Endothelial cell of umbilical vein (primary cell): ENCODE measurements around the gene XIRP1. TPM values are rescaled to one million over a fixed set of nuclear protein-coding genes. Genes with fewer than 3 reads are reported as not detected.
"Not testable (repeated sequence)": the region's sequence is repeated elsewhere in the genome, so short reads cannot be mapped to it uniquely, and the experiment has no call there.

Experiments used
- BruUV-seq: library from RNA; stranded (reverse); fragments of 400-500 nt; replicated peaks from 2 replicates; lab custom pipeline; 2021; lab: Mats Ljungman, UMichigan
- CTCF ChIA-PET: fragments of 300-600, 350-600 bp; sonication (Branson Sonifier 250); formaldehyde crosslinking; loops from one replicate; lab custom pipeline; 2021; ENCODE audit warnings: antibody characterized with exemption, inconsistent platforms; lab: Charles Lee
- POLR2A ChIA-PET: fragments of 300-600, 350-600 bp; sonication (Branson Sonifier 250); formaldehyde crosslinking; loops from one replicate; lab custom pipeline; 2021; ENCODE audit warnings: antibody characterized with exemption, inconsistent platforms; lab: Charles Lee
- DNase-seq: peaks from one replicate; pipeline ENCODE4 v3.0.0-alpha.2; 2011; ENCODE audit warnings: low read depth, low spot score
- FAIRE-seq: peaks from 2 replicates; lab custom pipeline; 2011; peaks lifted over from hg19 to GRCh38; lab: Jason Lieb, UNC
- H2AFZ ChIP-seq: 2 replicates; pipeline ENCODE4 v1.6.0; 2012; ENCODE audit warnings: low read depth, low read length, control low read depth, inconsistent platforms
- H3K27ac ChIP-seq: 2 replicates; pipeline ENCODE4 v1.5.1; 2011; ENCODE audit warnings: low read depth, mild to moderate bottlenecking, control low read depth, low read length, moderate library complexity; ENCODE audit not compliant: insufficient read depth
- H3K27me3 ChIP-seq, 2 experiments: 2 replicates each; pipeline versions ENCODE4 v1.6.0 to v1.6.1; 2011; ENCODE audit warnings: low read length in 2 of 2, mixed read lengths in 1 of 2; ENCODE audit not compliant: control insufficient read depth in 2 of 2, insufficient read depth in 2 of 2
- H3K36me3 ChIP-seq, 2 experiments: 2 replicates in 1 of 2; 3 replicates in 1 of 2; pipeline ENCODE4 v1.5.1; 2011; ENCODE audit warnings: low read length in 2 of 2, mild to moderate bottlenecking in 1 of 2, moderate library complexity in 1 of 2; ENCODE audit not compliant: control insufficient read depth in 2 of 2, insufficient read depth in 2 of 2; ENCODE audit errors: extremely low read depth in 1 of 2
- H3K4me1 ChIP-seq: 3 replicates; pipeline ENCODE4 v1.5.1; 2011; ENCODE audit warnings: mild to moderate bottlenecking, low read length; ENCODE audit not compliant: control insufficient read depth, insufficient read depth; ENCODE audit errors: extremely low read depth
- H3K4me2 ChIP-seq: 2 replicates; pipeline ENCODE4 v1.6.1; 2011; ENCODE audit warnings: low read length, control low read depth, mixed read lengths; ENCODE audit not compliant: insufficient read depth
- H3K4me3 ChIP-seq, 3 experiments: fragments of 200-600 bp in 1 of 3; sonication (generic), shearing (Covaris generic) in 1 of 3; replicated peaks in 1 of 3; 2 replicates each; pipeline ENCODE4 v1.5.1; 2011 to 2016; ENCODE audit warnings: control low read depth in 3 of 3, low read length in 3 of 3, mild to moderate bottlenecking in 2 of 3, inconsistent platforms in 1 of 3, low read depth in 1 of 3, moderate library complexity in 1 of 3; ENCODE audit not compliant: insufficient read depth in 1 of 3
- H3K79me2 ChIP-seq: 2 replicates; pipeline ENCODE4 v1.6.0; 2012; ENCODE audit warnings: low read length, inconsistent platforms; ENCODE audit not compliant: control insufficient read depth, insufficient read depth
- H3K9ac ChIP-seq: replicated peaks from 2 replicates; pipeline ENCODE3; 2011; ENCODE audit warnings: low read length, control low read depth; ENCODE audit not compliant: insufficient read depth; ENCODE audit errors: extremely low read depth
- H3K9me1 ChIP-seq: replicated peaks from 3 replicates; pipeline ENCODE4 v1.6.0; 2011; ENCODE audit warnings: mild to moderate bottlenecking, low read length; ENCODE audit not compliant: control insufficient read depth, insufficient read depth; ENCODE audit errors: extremely low read depth
- H3K9me3 ChIP-seq: replicated peaks from 2 replicates; pipeline ENCODE4 v1.5.1; 2012; ENCODE audit warnings: low read length, inconsistent platforms; ENCODE audit not compliant: control insufficient read depth, insufficient read depth
- H4K20me1 ChIP-seq: replicated peaks from 2 replicates; pipeline ENCODE3; 2011; ENCODE audit warnings: mild to moderate bottlenecking, low read length; ENCODE audit not compliant: control insufficient read depth, insufficient read depth; ENCODE audit errors: extremely low read depth
- FOS ChIP-seq: IDR thresholded peaks from 2 replicates; pipeline ENCODE4 v1.6.1; 2011; ENCODE audit warnings: mild to moderate bottlenecking, low read length, moderate library complexity, borderline replicate concordance; ENCODE audit not compliant: insufficient read depth
- dilution Hi-C: fragments of 300-500 bp; cut with MboI; formaldehyde crosslinking; loops from one replicate; pipeline ENCODE4 v1.15.0; 2019; ENCODE audit warnings: low sequenced_read_pairs; ENCODE audit not compliant: extremely low pct_ligation_motif_present
- intact Hi-C: fragments of 100-400 bp; cut with micrococcal nuclease; formaldehyde crosslinking; loops from one replicate; pipeline ENCODE4 v1.10.0; 2022
- polyA plus RNA-seq, 4 experiments: library from polyadenylated mRNA; depleted of rRNA in 3 of 4; stranded (reverse) in 3 of 4; unstranded in 1 of 4; fragments of >200 nt; gene quantifications; 2 replicates each; pipeline versions ENCODE4 v1.2.1 to v1.2.3, GENCODE V29; 2011 to 2012; ENCODE audit warnings: missing spikeins in 1 of 4
- total RNA-seq: library from RNA; stranded (reverse); gene quantifications from 2 replicates; pipeline ENCODE4 v1.2.3, GENCODE V29; 2021

The XIRP1 gene
- total and polyA plus RNA-seq, 2 donors (not counting 3 experiments of a cell fraction or from before 2014, with no cell fraction given) = not detected

GRCh38 chr3:39171860-39172259 lies 20.5 kb downstream of the XIRP1 start:
- Histone ChIP-seq H3K4me2 (no peak overlapping the region), H3K27me3 (no peaks in the 10 kb centered on the region), H3K27ac (no peak overlapping the region), H4K20me1 (no peaks in the 10 kb centered on the region), H3K9ac (no peak overlapping the region), H3K9me1 (no peaks in the 10 kb centered on the region), H3K9me3 (no peaks in the 10 kb centered on the region), H3K4me3 (no peak overlapping the region), H3K36me3 (no peaks in the 10 kb centered on the region), H3K4me1 (peaks cover 15% of the 10 kb centered on the region), H3K79me2 (no peaks in the 10 kb centered on the region), H2AFZ (no peak overlapping the region)
- no peak for FAIRE-seq
- no peak for TF ChIP-seq FOS
- ChIA-PET POLR2A (no interaction called here), CTCF (interaction anchor here (1.6 to 2.6 kb wide), 2 partner anchors 18 to 120 kb away, joined by 6 to 10 read pairs; no protein-coding TSS in a partner anchor)
- intact Hi-C loops (no loop called here), dilution Hi-C loops (no loop called here)
- no peak for DNase-seq
- no TSS peak for BruUV-seq

- H3K9me1 ChIP-seq, POLR2A ChIA-PET, FAIRE-seq, dilution Hi-C loops, intact Hi-C loops, H3K9ac ChIP-seq, H2AFZ ChIP-seq, H4K20me1 ChIP-seq, H3K27ac ChIP-seq, H3K9me3 ChIP-seq, H3K4me2 ChIP-seq, H3K4me3 ChIP-seq, BruUV-seq, DNase-seq, H3K36me3 ChIP-seq, H3K27me3 ChIP-seq, H3K79me2 ChIP-seq: not testable (repeated sequence)
- CTCF ChIA-PET = interaction anchor here (2.6 kb wide), 1 partner anchor 19 kb away, joined by 10 read pairs; no protein-coding TSS in a partner anchor
- H3K4me1 ChIP-seq = peaks cover 23% of the 10 kb centered on the region
Measured at GRCh38 chr3:39170877-39171276, 21.5 kb downstream of the XIRP1 start.
